Activated T-helper 1 cell treated with anti-CD3 and anti-CD28 coated beads, Interleukin-12 subunit alpha, Interleukin-12 subunit beta, Interleukin-2, Interleukin-4 antibody, amounts not matched to agents 30 ng/mL and 10 ng/mL and 1 ng/mL, durations not matched to agents 14 hours and 24 hours and 36 hours (primary cell): ENCODE results near the gene RNF44. TPM values are rescaled to one million over a fixed set of nuclear protein-coding genes. Genes with fewer than 3 reads are reported as not detected.
A peak's percentile ranks its signal among the peaks of the same experiment; 100 is the strongest.

ENCODE experiments used
- DNase-seq: peaks from one replicate; pipeline ENCODE4 v3.0.0; 2021; ENCODE audit warnings: low spot score
- H3K27ac Mint-ChIP-seq: one replicate; pipeline ENCODE4 v1.8.0; 2021; ENCODE audit warnings: mild to moderate bottlenecking, mixed read lengths
- H3K27me3 Mint-ChIP-seq: one replicate; pipeline ENCODE4 v1.8.0; 2022; ENCODE audit warnings: mild to moderate bottlenecking, moderate library complexity, mixed read lengths; ENCODE audit not compliant: insufficient read depth
- H3K36me3 Mint-ChIP-seq: one replicate; pipeline ENCODE4 v1.8.0; 2021; ENCODE audit warnings: low read depth, mixed read lengths
- H3K4me1 Mint-ChIP-seq: one replicate; pipeline ENCODE4 v1.8.0; 2021; ENCODE audit warnings: low read depth, mixed read lengths
- H3K4me3 Mint-ChIP-seq: one replicate; pipeline ENCODE4 v1.8.0; 2021; ENCODE audit warnings: mild to moderate bottlenecking, moderate library complexity, mixed read lengths
- H3K9me3 Mint-ChIP-seq: one replicate; pipeline ENCODE4 v1.8.0; 2021; ENCODE audit warnings: mixed read lengths
- intact Hi-C: fragments of 100-400 bp; cut with micrococcal nuclease; formaldehyde crosslinking; loops from one replicate; pipeline ENCODE4 v1.15.1; 2024
- total RNA-seq: library from RNA; stranded (reverse); gene quantifications from 2 replicates; pipeline ENCODE4 v1.2.3, GENCODE V29; 2022

The RNF44 gene
- total RNA-seq, 1 donor from 2014 or later: 80.3 TPM

GRCh38 chr5:176530393-176530982, 6.7 kb downstream of the RNF44 start:
- Mint-ChIP-seq H3K4me1 (peaks cover 38% of the 10 kb centered on the region), H3K27me3 (no peaks in the 10 kb centered on the region), H3K9me3 (no peaks in the 10 kb centered on the region), H3K27ac (no peak overlapping the region), H3K36me3 (peaks cover 26% of the 10 kb centered on the region), H3K4me3 (peak overlapping the region; percentile 71)
- intact Hi-C loops: loop anchor here (10.0 kb wide), 2 partner anchors 824 to 1064 kb away; partner anchors contain the start of genes LMAN2, RGS14 and TMED9
- DNase-seq: no peak

GRCh38 chr5:176529741-176530141, 7.5 kb downstream of the RNF44 start:
- Mint-ChIP-seq H3K36me3 (peaks cover 25% of the 10 kb centered on the region), H3K4me1 (peaks cover 30% of the 10 kb centered on the region), H3K27ac (peak overlapping the region; percentile 86), H3K27me3 (no peaks in the 10 kb centered on the region), H3K9me3 (no peaks in the 10 kb centered on the region), H3K4me3 (peak overlapping the region; percentile 81)
- peak; percentile 32 for DNase-seq
- intact Hi-C loops: loop anchor here (10.0 kb wide), 2 partner anchors 825 to 1065 kb away; partner anchors contain the start of genes LMAN2, RGS14 and TMED9

GRCh38 chr5:176529116-176529740, 8.0 kb downstream of the RNF44 start:
- H3K36me3 Mint-ChIP-seq: peaks cover 25% of the 10 kb centered on the region
- H3K27me3 Mint-ChIP-seq: no peaks in the 10 kb centered on the region

GRCh38 chr5:176528761-176529115, 8.5 kb downstream of the RNF44 start:
- Mint-ChIP-seq H3K27me3 (no peaks in the 10 kb centered on the region), H3K4me1 (peaks cover 20% of the 10 kb centered on the region), H3K27ac (peak overlapping the region; percentile 75), H3K36me3 (peaks cover 23% of the 10 kb centered on the region), H3K4me3 (no peak overlapping the region), H3K9me3 (no peaks in the 10 kb centered on the region)
- intact Hi-C loops: no loop called here
- DNase-seq: no peak

More at GRCh38 chr5:176529116-176529740, 8.0 kb downstream of the RNF44 start:
- intact Hi-C loops: no loop called here
- Mint-ChIP-seq H3K9me3 (no peaks in the 10 kb centered on the region), H3K4me1 (peaks cover 25% of the 10 kb centered on the region), H3K27ac (peak overlapping the region; percentile 86), H3K4me3 (peak overlapping the region; percentile 81)
- DNase-seq: no peak

- no peaks in the 10 kb centered on the region for H3K9me3 Mint-ChIP-seq
- intact Hi-C loops: no loop called here
- no peaks in the 10 kb centered on the region for H3K27me3 Mint-ChIP-seq
- peak overlapping the region; percentile 75 for H3K27ac Mint-ChIP-seq
- peaks cover 16% of the 10 kb centered on the region for H3K4me1 Mint-ChIP-seq
- peaks cover 21% of the 10 kb centered on the region for H3K36me3 Mint-ChIP-seq
- DNase-seq: no peak
- no peak overlapping the region for H3K4me3 Mint-ChIP-seq
Observed at GRCh38 chr5:176528301-176528700, 8.9 kb downstream of the RNF44 start.

GRCh38 chr5:176527246-176528222, 9.7 kb downstream of the RNF44 start:
- DNase-seq: no peak
- H3K4me1 Mint-ChIP-seq: peaks cover 12% of the 10 kb centered on the region
- no peak overlapping the region for H3K4me3 Mint-ChIP-seq
- no peak overlapping the region for H3K27ac Mint-ChIP-seq
- no peaks in the 10 kb centered on the region for H3K27me3 Mint-ChIP-seq
- no peaks in the 10 kb centered on the region for H3K9me3 Mint-ChIP-seq
- peaks cover 18% of the 10 kb centered on the region for H3K36me3 Mint-ChIP-seq
- intact Hi-C loops: no loop called here

- H3K27ac Mint-ChIP-seq: no peak overlapping the region
- no peak overlapping the region for H3K4me3 Mint-ChIP-seq
- H3K36me3 Mint-ChIP-seq: peaks cover 17% of the 10 kb centered on the region
- H3K4me1 Mint-ChIP-seq: peaks cover 12% of the 10 kb centered on the region
- H3K9me3 Mint-ChIP-seq: no peaks in the 10 kb centered on the region
- no peaks in the 10 kb centered on the region for H3K27me3 Mint-ChIP-seq
- DNase-seq: no peak
- intact Hi-C loops: no loop called here
Observed at GRCh38 chr5:176526462-176526861, 10.7 kb downstream of the RNF44 start.

- H3K4me3 Mint-ChIP-seq: no peak overlapping the region
- no peak overlapping the region for H3K27ac Mint-ChIP-seq
- peaks cover 6% of the 10 kb centered on the region for H3K4me1 Mint-ChIP-seq
- no peaks in the 10 kb centered on the region for H3K9me3 Mint-ChIP-seq
- DNase-seq: no peak
- peaks cover 13% of the 10 kb centered on the region for H3K36me3 Mint-ChIP-seq
- intact Hi-C loops: no loop called here
- H3K27me3 Mint-ChIP-seq: no peaks in the 10 kb centered on the region
Observed at GRCh38 chr5:176525677-176526076, 11.5 kb downstream of the RNF44 start.

GRCh38 chr5:176524987-176525386, 12.2 kb downstream of the RNF44 start:
- intact Hi-C loops: no loop called here
- no peak for DNase-seq
- H3K27ac Mint-ChIP-seq: no peak overlapping the region

GRCh38 chr5:176524138-176524537, 13.1 kb downstream of the RNF44 start:
- intact Hi-C loops: no loop called here
- H3K4me3 Mint-ChIP-seq: no peak overlapping the region
- H3K9me3 Mint-ChIP-seq: no peaks in the 10 kb centered on the region
- DNase-seq: no peak
- H3K4me1 Mint-ChIP-seq: no peaks in the 10 kb centered on the region
- no peak overlapping the region for H3K27ac Mint-ChIP-seq
- H3K36me3 Mint-ChIP-seq: peaks cover 9% of the 10 kb centered on the region
- H3K27me3 Mint-ChIP-seq: peaks cover 3% of the 10 kb centered on the region

More at GRCh38 chr5:176524987-176525386, 12.2 kb downstream of the RNF44 start:
- H3K9me3 Mint-ChIP-seq: no peaks in the 10 kb centered on the region
- peaks cover 13% of the 10 kb centered on the region for H3K36me3 Mint-ChIP-seq
- H3K27me3 Mint-ChIP-seq: peaks cover 3% of the 10 kb centered on the region
- peaks cover 6% of the 10 kb centered on the region for H3K4me1 Mint-ChIP-seq
- H3K4me3 Mint-ChIP-seq: no peak overlapping the region

- H3K4me3 Mint-ChIP-seq: no peak overlapping the region
- H3K4me1 Mint-ChIP-seq: peaks cover 6% of the 10 kb centered on the region
- H3K27ac Mint-ChIP-seq: no peak overlapping the region
Observed at GRCh38 chr5:176521699-176522263, 15.4 kb downstream of the RNF44 start.

GRCh38 chr5:176521286-176521685, 15.9 kb downstream of the RNF44 start:
- Mint-ChIP-seq H3K4me1 (peaks cover 7% of the 10 kb centered on the region), H3K9me3 (no peaks in the 10 kb centered on the region), H3K27ac (peak overlapping the region; percentile 31), H3K27me3 (peaks cover 3% of the 10 kb centered on the region), H3K36me3 (peaks cover 5% of the 10 kb centered on the region), H3K4me3 (no peak overlapping the region)
- intact Hi-C loops: no loop called here
- no peak for DNase-seq

More at GRCh38 chr5:176521699-176522263, 15.4 kb downstream of the RNF44 start:
- Mint-ChIP-seq H3K27me3 (peaks cover 3% of the 10 kb centered on the region), H3K36me3 (peaks cover 5% of the 10 kb centered on the region), H3K9me3 (no peaks in the 10 kb centered on the region)
- no peak for DNase-seq
- intact Hi-C loops: no loop called here
